Measurements from ENCODE around the gene PBXIP1.
A peak's percentile ranks its signal among the peaks of the same experiment; 100 is the strongest.

The PBXIP1 gene

GRCh38 chr1:154958681-154959425 lies 3.0 kb upstream of the PBXIP1 start:
- no peak overlapping the region for H3K27ac ChIP-seq (ENCODE audit: low read length)
- peaks cover 16% of the 10 kb centered on the region for H3K36me3 ChIP-seq (ENCODE audit: control insufficient read depth, low read depth, low read length)
- no peaks in the 10 kb centered on the region for H3K9me3 ChIP-seq (ENCODE audit: control insufficient read depth, low read depth, low read length)
- H3K9ac ChIP-seq (ENCODE audit: low read length), result no peak overlapping the region
- H3K27me3 ChIP-seq (ENCODE audit: control insufficient read depth, insufficient read depth, low read length), result no peaks in the 10 kb centered on the region
- no peak overlapping the region for H3K4me3 ChIP-seq (ENCODE audit: low read length)
- H3K4me1 ChIP-seq (ENCODE audit: control insufficient read depth, low read depth, low read length), result peaks cover 27% of the 10 kb centered on the region

GRCh38 chr1:154958036-154958435 lies 2.1 kb upstream of the PBXIP1 start:
- Histone ChIP-seq H3K9me3 (ENCODE audit: control insufficient read depth, low read depth, low read length) (no peaks in the 10 kb centered on the region), H3K4me3 (ENCODE audit: low read length) (no peak overlapping the region), H3K27me3 (ENCODE audit: control insufficient read depth, insufficient read depth, low read length) (no peaks in the 10 kb centered on the region), H3K9ac (ENCODE audit: low read length) (no peak overlapping the region), H3K4me1 (ENCODE audit: control insufficient read depth, low read depth, low read length) (peaks cover 28% of the 10 kb centered on the region), H3K36me3 (ENCODE audit: control insufficient read depth, low read depth, low read length) (peaks cover 7% of the 10 kb centered on the region), H3K27ac (ENCODE audit: low read length) (no peak overlapping the region)

GRCh38 chr1:154957091-154957657 lies 1.3 kb upstream of the PBXIP1 start:
- H3K4me1 ChIP-seq (ENCODE audit: control insufficient read depth, low read depth, low read length), result peaks cover 28% of the 10 kb centered on the region
- H3K4me3 ChIP-seq (ENCODE audit: low read length), result peak overlapping the region; percentile 70

GRCh38 chr1:154956544-154956941 lies 644 bp upstream of the PBXIP1 start:
- Histone ChIP-seq H3K27ac (ENCODE audit: low read length) (peak overlapping the region; percentile 6), H3K9me3 (ENCODE audit: control insufficient read depth, low read depth, low read length) (no peaks in the 10 kb centered on the region), H3K4me3 (ENCODE audit: low read length) (peak overlapping the region; percentile 70), H3K27me3 (ENCODE audit: control insufficient read depth, insufficient read depth, low read length) (no peaks in the 10 kb centered on the region), H3K4me1 (ENCODE audit: control insufficient read depth, low read depth, low read length) (peaks cover 28% of the 10 kb centered on the region), H3K36me3 (ENCODE audit: control insufficient read depth, low read depth, low read length) (peaks cover 6% of the 10 kb centered on the region), H3K9ac (ENCODE audit: low read length) (peak overlapping the region; percentile 80)

More at GRCh38 chr1:154957091-154957657, 1.3 kb upstream of the PBXIP1 start:
- Histone ChIP-seq H3K27ac (ENCODE audit: low read length) (no peak overlapping the region), H3K36me3 (ENCODE audit: control insufficient read depth, low read depth, low read length) (peaks cover 6% of the 10 kb centered on the region), H3K27me3 (ENCODE audit: control insufficient read depth, insufficient read depth, low read length) (no peaks in the 10 kb centered on the region), H3K9me3 (ENCODE audit: control insufficient read depth, low read depth, low read length) (no peaks in the 10 kb centered on the region), H3K9ac (ENCODE audit: low read length) (peak overlapping the region; percentile 80)

GRCh38 chr1:154955039-154955717 lies 721 bp downstream of the PBXIP1 start:
- no peaks in the 10 kb centered on the region for H3K27me3 ChIP-seq (ENCODE audit: control insufficient read depth, insufficient read depth, low read length)
- H3K4me3 ChIP-seq (ENCODE audit: low read length), result peak overlapping the region; percentile 70
- H3K9me3 ChIP-seq (ENCODE audit: control insufficient read depth, low read depth, low read length), result no peaks in the 10 kb centered on the region
- peaks cover 23% of the 10 kb centered on the region for H3K4me1 ChIP-seq (ENCODE audit: control insufficient read depth, low read depth, low read length)
- peak overlapping the region; percentile 79 for H3K27ac ChIP-seq (ENCODE audit: low read length)
- H3K36me3 ChIP-seq (ENCODE audit: control insufficient read depth, low read depth, low read length), result peaks cover 9% of the 10 kb centered on the region
- H3K9ac ChIP-seq (ENCODE audit: low read length), result peak overlapping the region; percentile 80

GRCh38 chr1:154954541-154954940 lies 1.4 kb downstream of the PBXIP1 start:
- Histone ChIP-seq H3K4me3 (ENCODE audit: low read length) (peak overlapping the region; percentile 70), H3K9me3 (ENCODE audit: control insufficient read depth, low read depth, low read length) (no peaks in the 10 kb centered on the region), H3K9ac (ENCODE audit: low read length) (peak overlapping the region; percentile 80), H3K27ac (ENCODE audit: low read length) (no peak overlapping the region), H3K36me3 (ENCODE audit: control insufficient read depth, low read depth, low read length) (peaks cover 9% of the 10 kb centered on the region), H3K4me1 (ENCODE audit: control insufficient read depth, low read depth, low read length) (peaks cover 23% of the 10 kb centered on the region), H3K27me3 (ENCODE audit: control insufficient read depth, insufficient read depth, low read length) (no peaks in the 10 kb centered on the region)

GRCh38 chr1:154953611-154954038 lies 2.3 kb downstream of the PBXIP1 start:
- Histone ChIP-seq H3K9me3 (ENCODE audit: control insufficient read depth, low read depth, low read length) (no peaks in the 10 kb centered on the region), H3K4me3 (ENCODE audit: low read length) (no peak overlapping the region), H3K4me1 (ENCODE audit: control insufficient read depth, low read depth, low read length) (peaks cover 23% of the 10 kb centered on the region), H3K27ac (ENCODE audit: low read length) (no peak overlapping the region), H3K36me3 (ENCODE audit: control insufficient read depth, low read depth, low read length) (peaks cover 6% of the 10 kb centered on the region), H3K27me3 (ENCODE audit: control insufficient read depth, insufficient read depth, low read length) (no peaks in the 10 kb centered on the region), H3K9ac (ENCODE audit: low read length) (no peak overlapping the region)

GRCh38 chr1:154952664-154953063 lies 3.2 kb downstream of the PBXIP1 start:
- peaks cover 23% of the 10 kb centered on the region for H3K4me1 ChIP-seq (ENCODE audit: control insufficient read depth, low read depth, low read length)
- H3K4me3 ChIP-seq (ENCODE audit: low read length), result no peak overlapping the region
- peaks cover 3% of the 10 kb centered on the region for H3K36me3 ChIP-seq (ENCODE audit: control insufficient read depth, low read depth, low read length)
- no peak overlapping the region for H3K27ac ChIP-seq (ENCODE audit: low read length)
- no peaks in the 10 kb centered on the region for H3K9me3 ChIP-seq (ENCODE audit: control insufficient read depth, low read depth, low read length)
- H3K27me3 ChIP-seq (ENCODE audit: control insufficient read depth, insufficient read depth, low read length), result no peaks in the 10 kb centered on the region
- no peak overlapping the region for H3K9ac ChIP-seq (ENCODE audit: low read length)

- no peak overlapping the region for H3K4me3 ChIP-seq (ENCODE audit: low read length)
- peaks cover 22% of the 10 kb centered on the region for H3K4me1 ChIP-seq (ENCODE audit: control insufficient read depth, low read depth, low read length)
- H3K9me3 ChIP-seq (ENCODE audit: control insufficient read depth, low read depth, low read length), result no peaks in the 10 kb centered on the region
- H3K27me3 ChIP-seq (ENCODE audit: control insufficient read depth, insufficient read depth, low read length), result no peaks in the 10 kb centered on the region
- H3K27ac ChIP-seq (ENCODE audit: low read length), result no peak overlapping the region
- H3K36me3 ChIP-seq (ENCODE audit: control insufficient read depth, low read depth, low read length), result peaks cover 3% of the 10 kb centered on the region
- no peak overlapping the region for H3K9ac ChIP-seq (ENCODE audit: low read length)
Measured at GRCh38 chr1:154951901-154952657, 3.8 kb downstream of the PBXIP1 start.

- H3K9me3 ChIP-seq (ENCODE audit: control insufficient read depth, low read depth, low read length), result no peaks in the 10 kb centered on the region
- no peak overlapping the region for H3K4me3 ChIP-seq (ENCODE audit: low read length)
- H3K27ac ChIP-seq (ENCODE audit: low read length), result no peak overlapping the region
- no peak overlapping the region for H3K9ac ChIP-seq (ENCODE audit: low read length)
- no peaks in the 10 kb centered on the region for H3K4me1 ChIP-seq (ENCODE audit: control insufficient read depth, low read depth, low read length)
- no peaks in the 10 kb centered on the region for H3K27me3 ChIP-seq (ENCODE audit: control insufficient read depth, insufficient read depth, low read length)
- H3K36me3 ChIP-seq (ENCODE audit: control insufficient read depth, low read depth, low read length), result peaks cover 3% of the 10 kb centered on the region
Measured at GRCh38 chr1:154948079-154948478, 7.8 kb downstream of the PBXIP1 start.
